ENCODE results near the gene STMN1.

DNA sequence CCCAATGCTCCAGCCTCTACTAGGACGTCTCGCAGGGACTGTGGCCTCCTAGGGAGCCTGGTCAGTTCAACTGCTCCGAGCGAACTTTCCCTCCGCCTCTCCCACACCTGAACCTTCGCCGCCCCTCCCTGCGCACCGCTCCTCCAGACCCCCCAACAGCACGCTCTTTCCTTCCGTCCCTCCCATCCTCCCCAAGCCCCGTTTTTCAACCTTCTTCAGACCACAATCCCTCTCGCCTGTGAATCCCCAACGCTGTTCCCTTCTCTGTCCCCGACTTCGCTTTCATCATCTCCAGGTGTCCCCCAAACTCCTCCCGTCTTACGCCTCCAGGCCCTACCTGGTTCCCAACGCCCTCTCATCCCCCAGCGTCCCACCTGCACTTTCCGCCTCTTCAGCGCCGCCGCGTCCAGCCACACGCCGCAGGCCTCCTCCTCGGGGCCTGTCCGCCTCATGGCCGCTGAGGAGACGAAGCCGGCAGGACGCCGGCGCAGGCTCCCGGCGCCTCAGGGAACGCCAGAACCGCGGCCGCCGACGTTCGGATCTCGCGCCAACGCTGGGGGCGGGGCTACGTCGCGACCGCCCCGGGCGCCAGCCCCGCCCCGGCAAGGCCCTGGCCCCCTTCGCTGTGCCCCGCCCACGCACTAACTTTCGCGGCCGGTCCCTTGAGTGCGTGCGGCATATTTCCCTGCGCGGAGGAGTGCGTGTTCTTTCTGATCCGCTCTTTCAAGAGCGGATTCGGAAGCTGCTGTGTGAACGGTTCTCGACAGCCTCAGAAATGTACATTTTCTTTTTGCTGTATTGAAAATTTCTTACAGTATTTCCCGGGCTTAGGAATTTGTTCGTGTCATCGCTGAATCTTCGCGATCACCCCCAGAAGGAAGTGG, 47.1 kb downstream of the STMN1 start, which contains the start of gene AUNIP:
- no peak for TF ChIP-seq CTCF (IDR thresholded peaks at IDR 0.05)
- TF ChIP-seq POLR2AphosphoS5 (IDR thresholded peaks at IDR 0.05) = peak in 1 of 3 donors; percentile 58
- peak in 1 of 2 donors; percentile 36 for TF ChIP-seq POLR2A (IDR thresholded peaks at IDR 0.05)
- no peak for TF ChIP-seq EP300 (IDR thresholded peaks at IDR 0.05)
